Endothelial cell of umbilical vein (primary cell): ENCODE results near the gene APOM. TPM values are rescaled to one million over a fixed set of nuclear protein-coding genes. Genes with fewer than 3 reads are reported as not detected.

Experiments
- BruUV-seq: library from RNA; stranded (reverse); fragments of 400-500 nt; replicated peaks from 2 replicates; lab custom pipeline; 2021; lab: Mats Ljungman, UMichigan
- CTCF ChIA-PET: fragments of 300-600, 350-600 bp; sonication (Branson Sonifier 250); formaldehyde crosslinking; loops from one replicate; lab custom pipeline; 2021; ENCODE audit warnings: antibody characterized with exemption, inconsistent platforms; lab: Charles Lee
- POLR2A ChIA-PET: fragments of 300-600, 350-600 bp; sonication (Branson Sonifier 250); formaldehyde crosslinking; loops from one replicate; lab custom pipeline; 2021; ENCODE audit warnings: antibody characterized with exemption, inconsistent platforms; lab: Charles Lee
- DNase-seq: peaks from one replicate; pipeline ENCODE4 v3.0.0-alpha.2; 2011; ENCODE audit warnings: low read depth, low spot score
- FAIRE-seq: peaks from 2 replicates; lab custom pipeline; 2011; peaks lifted over from hg19 to GRCh38; lab: Jason Lieb, UNC
- H2AFZ ChIP-seq: 2 replicates; pipeline ENCODE4 v1.6.0; 2012; ENCODE audit warnings: low read depth, low read length, control low read depth, inconsistent platforms
- H3K27ac ChIP-seq: 2 replicates; pipeline ENCODE4 v1.5.1; 2011; ENCODE audit warnings: low read depth, mild to moderate bottlenecking, control low read depth, low read length, moderate library complexity; ENCODE audit not compliant: insufficient read depth
- H3K27me3 ChIP-seq, 2 experiments: 2 replicates each; pipeline versions ENCODE4 v1.6.0 to v1.6.1; 2011; ENCODE audit warnings: low read length in 2 of 2, mixed read lengths in 1 of 2; ENCODE audit not compliant: control insufficient read depth in 2 of 2, insufficient read depth in 2 of 2
- H3K36me3 ChIP-seq, 2 experiments: 2 replicates in 1 of 2; 3 replicates in 1 of 2; pipeline ENCODE4 v1.5.1; 2011; ENCODE audit warnings: low read length in 2 of 2, mild to moderate bottlenecking in 1 of 2, moderate library complexity in 1 of 2; ENCODE audit not compliant: control insufficient read depth in 2 of 2, insufficient read depth in 2 of 2; ENCODE audit errors: extremely low read depth in 1 of 2
- H3K4me1 ChIP-seq: 3 replicates; pipeline ENCODE4 v1.5.1; 2011; ENCODE audit warnings: mild to moderate bottlenecking, low read length; ENCODE audit not compliant: control insufficient read depth, insufficient read depth; ENCODE audit errors: extremely low read depth
- H3K4me2 ChIP-seq: 2 replicates; pipeline ENCODE4 v1.6.1; 2011; ENCODE audit warnings: low read length, control low read depth, mixed read lengths; ENCODE audit not compliant: insufficient read depth
- H3K4me3 ChIP-seq, 3 experiments: fragments of 200-600 bp in 1 of 3; sonication (generic), shearing (Covaris generic) in 1 of 3; replicated peaks in 1 of 3; 2 replicates each; pipeline ENCODE4 v1.5.1; 2011 to 2016; ENCODE audit warnings: control low read depth in 3 of 3, low read length in 3 of 3, mild to moderate bottlenecking in 2 of 3, inconsistent platforms in 1 of 3, low read depth in 1 of 3, moderate library complexity in 1 of 3; ENCODE audit not compliant: insufficient read depth in 1 of 3
- H3K79me2 ChIP-seq: 2 replicates; pipeline ENCODE4 v1.6.0; 2012; ENCODE audit warnings: low read length, inconsistent platforms; ENCODE audit not compliant: control insufficient read depth, insufficient read depth
- H3K9ac ChIP-seq: replicated peaks from 2 replicates; pipeline ENCODE3; 2011; ENCODE audit warnings: low read length, control low read depth; ENCODE audit not compliant: insufficient read depth; ENCODE audit errors: extremely low read depth
- H3K9me1 ChIP-seq: replicated peaks from 3 replicates; pipeline ENCODE4 v1.6.0; 2011; ENCODE audit warnings: mild to moderate bottlenecking, low read length; ENCODE audit not compliant: control insufficient read depth, insufficient read depth; ENCODE audit errors: extremely low read depth
- H3K9me3 ChIP-seq: replicated peaks from 2 replicates; pipeline ENCODE4 v1.5.1; 2012; ENCODE audit warnings: low read length, inconsistent platforms; ENCODE audit not compliant: control insufficient read depth, insufficient read depth
- H4K20me1 ChIP-seq: replicated peaks from 2 replicates; pipeline ENCODE3; 2011; ENCODE audit warnings: mild to moderate bottlenecking, low read length; ENCODE audit not compliant: control insufficient read depth, insufficient read depth; ENCODE audit errors: extremely low read depth
- EZH2 ChIP-seq: IDR thresholded peaks from 2 replicates; pipeline ENCODE4 v1.6.1; 2012; ENCODE audit warnings: borderline replicate concordance, low read depth, mild to moderate bottlenecking, moderate library complexity, low read length, inconsistent platforms; ENCODE audit not compliant: severe bottlenecking
- FOS ChIP-seq: IDR thresholded peaks from 2 replicates; pipeline ENCODE4 v1.6.1; 2011; ENCODE audit warnings: mild to moderate bottlenecking, low read length, moderate library complexity, borderline replicate concordance; ENCODE audit not compliant: insufficient read depth
- GATA2 ChIP-seq: IDR thresholded peaks from 2 replicates; pipeline ENCODE4 v1.7.0; 2011; ENCODE audit warnings: low read depth, mild to moderate bottlenecking, moderate library complexity, mixed read lengths, low read length; ENCODE audit not compliant: insufficient read length, insufficient read depth
- JUN ChIP-seq: IDR thresholded peaks from 2 replicates; pipeline ENCODE4 v1.6.1; 2011; ENCODE audit warnings: borderline replicate concordance, low read depth; ENCODE audit not compliant: insufficient read length, insufficient read depth
- MAX ChIP-seq: IDR thresholded peaks from 2 replicates; pipeline ENCODE4 v1.6.1; 2011; ENCODE audit not compliant: insufficient read depth, insufficient read length
- MYC ChIP-seq: IDR thresholded peaks from one replicate; pipeline ENCODE4 v1.6.1; 2011; ENCODE audit warnings: mild to moderate bottlenecking, low read depth, low read length
- POLR2A ChIP-seq: IDR thresholded peaks from 2 replicates; pipeline ENCODE4 v1.6.1; 2012; ENCODE audit warnings: low read depth, mild to moderate bottlenecking, control low read depth, low read length
- POLR2AphosphoS5 ChIP-seq: IDR thresholded peaks from 2 replicates; pipeline ENCODE4 v1.6.1; 2012; ENCODE audit warnings: low read depth, mild to moderate bottlenecking, control low read depth, low read length, moderate library complexity; ENCODE audit not compliant: insufficient read depth
- dilution Hi-C: fragments of 300-500 bp; cut with MboI; formaldehyde crosslinking; loops from one replicate; pipeline ENCODE4 v1.15.0; 2019; ENCODE audit warnings: low sequenced_read_pairs; ENCODE audit not compliant: extremely low pct_ligation_motif_present
- intact Hi-C: fragments of 100-400 bp; cut with micrococcal nuclease; formaldehyde crosslinking; loops from one replicate; pipeline ENCODE4 v1.10.0; 2022
- polyA plus RNA-seq, 4 experiments: library from polyadenylated mRNA; depleted of rRNA in 3 of 4; stranded (reverse) in 3 of 4; unstranded in 1 of 4; fragments of >200 nt; gene quantifications; 2 replicates each; pipeline versions ENCODE4 v1.2.1 to v1.2.3, GENCODE V29; 2011 to 2012; ENCODE audit warnings: missing spikeins in 1 of 4
- total RNA-seq: library from RNA; stranded (reverse); gene quantifications from 2 replicates; pipeline ENCODE4 v1.2.3, GENCODE V29; 2021
- TF ChIP-seq, protein P1 (sequence below), 2 donors: IDR thresholded peaks; 1 replicate in 1 of 2; 2 replicates in 1 of 2; pipeline ENCODE4 v1.5.1; 2011; ENCODE audit warnings: low read length in 2 of 2, mild to moderate bottlenecking in 2 of 2, moderate library complexity in 2 of 2, control low read depth in 1 of 2, inconsistent platforms in 1 of 2, low read depth in 1 of 2; ENCODE audit not compliant: insufficient read depth in 1 of 2; ENCODE audit errors: extremely low read depth in 1 of 2

The APOM gene
- total and polyA plus RNA-seq, 2 donors (not counting 3 experiments of a cell fraction or from before 2014, with no cell fraction given): 2.5 TPM; not detected in 1

- Histone ChIP-seq H2AFZ (no peak overlapping the region), H3K27ac (no peak overlapping the region), H3K9ac (no peak overlapping the region), H3K79me2 (peaks cover 18% of the 10 kb centered on the region), H3K9me3 (no peaks in the 10 kb centered on the region), H3K27me3 (no peaks in the 10 kb centered on the region), H3K36me3 (peaks cover 49 to 83% of the 10 kb centered on the region in 2 experiments), H3K4me3 (no peak overlapping the region), H4K20me1 (peaks cover 3% of the 10 kb centered on the region), H3K4me2 (no peak overlapping the region), H3K4me1 (no peaks in the 10 kb centered on the region), H3K9me1 (no peaks in the 10 kb centered on the region)
- dilution Hi-C loops: no loop called here
- CTCF ChIA-PET: no interaction called here
- DNase-seq (no peak), FAIRE-seq (no peak)
- POLR2A ChIA-PET: interaction anchor here (1.0 kb wide), 1 partner anchor 11 kb away, joined by 4 read pairs; no protein-coding TSS in a partner anchor
- TF ChIP-seq JUN (no peak), POLR2A (no peak), GATA2 (no peak), POLR2AphosphoS5 (no peak), MAX (no peak), EZH2 (no peak), MYC (no peak), FOS (no peak)
- TF ChIP-seq, protein P1, sequence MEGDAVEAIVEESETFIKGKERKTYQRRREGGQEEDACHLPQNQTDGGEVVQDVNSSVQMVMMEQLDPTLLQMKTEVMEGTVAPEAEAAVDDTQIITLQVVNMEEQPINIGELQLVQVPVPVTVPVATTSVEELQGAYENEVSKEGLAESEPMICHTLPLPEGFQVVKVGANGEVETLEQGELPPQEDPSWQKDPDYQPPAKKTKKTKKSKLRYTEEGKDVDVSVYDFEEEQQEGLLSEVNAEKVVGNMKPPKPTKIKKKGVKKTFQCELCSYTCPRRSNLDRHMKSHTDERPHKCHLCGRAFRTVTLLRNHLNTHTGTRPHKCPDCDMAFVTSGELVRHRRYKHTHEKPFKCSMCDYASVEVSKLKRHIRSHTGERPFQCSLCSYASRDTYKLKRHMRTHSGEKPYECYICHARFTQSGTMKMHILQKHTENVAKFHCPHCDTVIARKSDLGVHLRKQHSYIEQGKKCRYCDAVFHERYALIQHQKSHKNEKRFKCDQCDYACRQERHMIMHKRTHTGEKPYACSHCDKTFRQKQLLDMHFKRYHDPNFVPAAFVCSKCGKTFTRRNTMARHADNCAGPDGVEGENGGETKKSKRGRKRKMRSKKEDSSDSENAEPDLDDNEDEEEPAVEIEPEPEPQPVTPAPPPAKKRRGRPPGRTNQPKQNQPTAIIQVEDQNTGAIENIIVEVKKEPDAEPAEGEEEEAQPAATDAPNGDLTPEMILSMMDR (IDR thresholded peaks at IDR 0.05; ENCODE audit: extremely low read depth in 1 of 2, insufficient read depth in 1 of 2, low read depth in 1 of 2, low read length in 2 of 2): no peak
- no TSS peak for BruUV-seq
- intact Hi-C loops: no loop called here
Observed at GRCh38 chr6:31633447-31633846, 22.2 kb upstream of the APOM start.
